Measurements from ENCODE around the gene HCK.

GRCh38 chr20:32098786-32099185, 46.7 kb downstream of the HCK start:
- no peak for TF ChIP-seq EZH2 (IDR thresholded peaks at IDR 0.05; ENCODE audit: borderline replicate concordance, low read depth, low read length, severe bottlenecking)
- TF ChIP-seq CTCF (IDR thresholded peaks at IDR 0.05; ENCODE audit: borderline replicate concordance, extremely low read depth, low read length, poor library complexity, severe bottlenecking): no peak
